H1 (cell line): ENCODE data around the gene PAIP2. TPM values are rescaled to one million over a fixed set of nuclear protein-coding genes. Genes with fewer than 3 reads are reported as not detected.

ENCODE experiments used
- CTCF ChIA-PET: fragments of 300-600 bp; sonication (Branson Sonifier 250); formaldehyde crosslinking; loops from one replicate; lab custom pipeline; 2021; ENCODE audit not compliant: partially characterized antibody; lab: Charles Lee
- POLR2A ChIA-PET: fragments of 300-600 bp; sonication (Branson Sonifier 250); formaldehyde crosslinking; loops from one replicate; lab custom pipeline; 2021; ENCODE audit warnings: inconsistent platforms; ENCODE audit not compliant: partially characterized antibody; lab: Charles Lee
- DNase-seq, 2 experiments: peaks; one replicate each; pipeline versions ENCODE4 v3.0.0 to v3.0.0-alpha.2; 2010 to 2022; ENCODE audit warnings: low spot score in 2 of 2, low read depth in 1 of 2, mixed read lengths in 1 of 2
- FAIRE-seq: peaks from 2 replicates; lab custom pipeline; 2011; peaks lifted over from hg19 to GRCh38; lab: Jason Lieb, UNC
- H2AFZ ChIP-seq: 2 replicates; pipeline ENCODE4 v1.8.1; 2012; ENCODE audit warnings: low read length, inconsistent platforms
- H2AK5ac ChIP-seq: 2 replicates; pipeline ENCODE4 v1.6.1; 2013; ENCODE audit warnings: low read depth, low read length
- H2BK120ac ChIP-seq: replicated peaks from 2 replicates; pipeline ENCODE3; 2013; ENCODE audit warnings: low read depth, low read length, inconsistent platforms
- H2BK12ac ChIP-seq: 2 replicates; pipeline ENCODE4 v1.6.1; 2013; ENCODE audit warnings: low read depth, low read length
- H2BK15ac ChIP-seq: 2 replicates; pipeline ENCODE4 v1.6.1; 2013; ENCODE audit warnings: low read length
- H2BK20ac ChIP-seq: 2 replicates; pipeline ENCODE4 v1.6.1; 2013; ENCODE audit warnings: low read length
- H2BK5ac ChIP-seq: 2 replicates; pipeline ENCODE4 v1.6.1; 2013; ENCODE audit warnings: low read depth, low read length
- H3K14ac ChIP-seq: 2 replicates; pipeline ENCODE4 v1.6.1; 2013; ENCODE audit warnings: inconsistent platforms; ENCODE audit not compliant: insufficient read length
- H3K18ac ChIP-seq: 2 replicates; pipeline ENCODE4 v1.6.1; 2013; ENCODE audit warnings: low read length; ENCODE audit errors: extremely low read depth
- H3K23ac ChIP-seq: 2 replicates; pipeline ENCODE4 v1.6.1; 2013; ENCODE audit warnings: inconsistent platforms; ENCODE audit not compliant: insufficient read length
- H3K23me2 ChIP-seq: 2 replicates; pipeline ENCODE4 v1.6.1; 2013; ENCODE audit warnings: low read depth, low read length
- H3K27ac ChIP-seq: 2 replicates; pipeline ENCODE4 v1.6.1; 2011; ENCODE audit warnings: low read depth, low read length, inconsistent platforms
- H3K27me3 ChIP-seq, 4 experiments: replicated peaks in 1 of 4; 1 replicate in 1 of 4; 2 replicates in 3 of 4; pipeline versions ENCODE4 v1.6.1 to v1.8.1; 2011 to 2013; ENCODE audit warnings: low read length in 3 of 4, mild to moderate bottlenecking in 3 of 4, inconsistent platforms in 2 of 4, mixed read lengths in 2 of 4, moderate library complexity in 1 of 4; ENCODE audit not compliant: control insufficient read depth in 3 of 4, insufficient read depth in 3 of 4; ENCODE audit errors: extremely low read depth in 1 of 4
- H3K36me3 ChIP-seq, 4 experiments: 2 replicates each; pipeline versions ENCODE4 v1.6.1 to v1.8.1; 2011 to 2013; ENCODE audit warnings: mild to moderate bottlenecking in 4 of 4, low read length in 3 of 4, moderate library complexity in 2 of 4, control low read depth in 1 of 4, inconsistent platforms in 1 of 4; ENCODE audit not compliant: insufficient read depth in 4 of 4, control insufficient read depth in 2 of 4
- H3K4ac ChIP-seq: replicated peaks from 2 replicates; pipeline ENCODE3; 2013; ENCODE audit warnings: low read length, low read depth, mixed read lengths, inconsistent platforms; ENCODE audit not compliant: insufficient read length
- H3K4me1 ChIP-seq, 4 experiments: replicated peaks in 1 of 4; 1 replicate in 1 of 4; 2 replicates in 3 of 4; pipeline versions ENCODE4 v1.6.1 to v1.8.1; 2011 to 2013; ENCODE audit warnings: low read length in 3 of 4, inconsistent platforms in 2 of 4, mixed read lengths in 1 of 4; ENCODE audit not compliant: insufficient read depth in 4 of 4, control insufficient read depth in 3 of 4
- H3K4me2 ChIP-seq, 2 experiments: 2 replicates each; pipeline versions ENCODE4 v1.6.1 to v1.8.1; 2011 to 2013; ENCODE audit warnings: low read depth in 2 of 2, low read length in 2 of 2, control low read depth in 1 of 2, inconsistent platforms in 1 of 2, mild to moderate bottlenecking in 1 of 2; ENCODE audit not compliant: insufficient read depth in 1 of 2
- H3K4me3 ChIP-seq, 4 experiments: fragments of 200-600, 300-600 bp in 1 of 4; sonication (generic), shearing (Covaris generic), sonication (Bioruptor Twin) in 1 of 4; 2 replicates each; pipeline versions ENCODE4 v1.5.1 to v1.8.1; 2011 to 2016; ENCODE audit warnings: low read length in 4 of 4, low read depth in 3 of 4, control low read depth in 2 of 4, inconsistent platforms in 2 of 4, mild to moderate bottlenecking in 2 of 4, mixed read lengths in 1 of 4, moderate library complexity in 1 of 4; ENCODE audit not compliant: insufficient read depth in 2 of 4; ENCODE audit errors: extremely low read depth in 1 of 4
- H3K56ac ChIP-seq: replicated peaks from 2 replicates; pipeline ENCODE3; 2013; ENCODE audit warnings: low read depth, mild to moderate bottlenecking, mixed read lengths, low read length, inconsistent platforms; ENCODE audit not compliant: insufficient read length
- H3K79me1 ChIP-seq: 2 replicates; pipeline ENCODE4 v1.6.1; 2013; ENCODE audit warnings: low read depth, low read length, control low read depth
- H3K79me2 ChIP-seq, 2 experiments: 2 replicates each; pipeline versions ENCODE4 v1.6.1 to v1.8.1; 2012 to 2013; ENCODE audit warnings: low read length in 2 of 2, mild to moderate bottlenecking in 2 of 2, inconsistent platforms in 1 of 2; ENCODE audit not compliant: insufficient read depth in 2 of 2, control insufficient read depth in 1 of 2
- H3K9ac ChIP-seq, 4 experiments: replicated peaks in 1 of 4; 1 replicate in 1 of 4; 2 replicates in 3 of 4; pipeline versions ENCODE4 v1.6.1 to v1.8.1; 2011 to 2013; ENCODE audit warnings: low read depth in 3 of 4, low read length in 3 of 4, control low read depth in 2 of 4, mild to moderate bottlenecking in 2 of 4, moderate library complexity in 2 of 4, inconsistent platforms in 1 of 4; ENCODE audit errors: extremely low read depth in 1 of 4
- H3K9me3 ChIP-seq, 2 experiments: 2 replicates each; pipeline versions ENCODE4 v1.6.1 to v1.8.1; 2012 to 2013; ENCODE audit warnings: mild to moderate bottlenecking in 2 of 2, moderate library complexity in 2 of 2, control low read depth in 1 of 2, inconsistent platforms in 1 of 2, low read depth in 1 of 2, low read length in 1 of 2, mixed read lengths in 1 of 2; ENCODE audit not compliant: insufficient read depth in 2 of 2
- H4K20me1 ChIP-seq, 2 experiments: replicated peaks in 1 of 2; 2 replicates each; pipeline versions ENCODE3 to v1.8.1; 2011 to 2013; ENCODE audit warnings: inconsistent platforms in 2 of 2, low read length in 2 of 2, mild to moderate bottlenecking in 1 of 2; ENCODE audit not compliant: insufficient read depth in 2 of 2, control insufficient read depth in 1 of 2
- H4K5ac ChIP-seq: 2 replicates; pipeline ENCODE4 v1.6.1; 2013; ENCODE audit warnings: low read length, low read depth, mixed read lengths, inconsistent platforms; ENCODE audit not compliant: insufficient read length
- H4K8ac ChIP-seq: 2 replicates; pipeline ENCODE4 v1.8.0; 2013; ENCODE audit warnings: mild to moderate bottlenecking, moderate library complexity, low read length, inconsistent platforms; ENCODE audit not compliant: insufficient read depth; ENCODE audit errors: extremely low read depth
- H4K91ac ChIP-seq: replicated peaks from 2 replicates; pipeline ENCODE3; 2013; ENCODE audit warnings: low read length, mixed read lengths, inconsistent platforms; ENCODE audit not compliant: insufficient read length
- CHD2 ChIP-seq: IDR thresholded peaks from 2 replicates; pipeline ENCODE4 v1.6.1; 2012; ENCODE audit warnings: low read length, improper control_type of control experiment
- POLR2A ChIP-seq, 2 experiments: IDR thresholded peaks; 1 replicate in 1 of 2; 2 replicates in 1 of 2; pipeline ENCODE4 v1.6.1; 2011; ENCODE audit warnings: low read depth in 2 of 2, low read length in 2 of 2, mild to moderate bottlenecking in 2 of 2; ENCODE audit errors: control extremely low read depth in 1 of 2
- POLR2AphosphoS5 ChIP-seq: IDR thresholded peaks from 2 replicates; pipeline ENCODE4 v1.6.1; 2011; ENCODE audit warnings: low read depth, low read length
- WGBS, 2 experiments: shearing (Covaris generic) in 1 of 2; methylation state at CpG; one replicate each; pipeline versions ENCODE4 v1.1.6 to v1.1.7; 2013 to 2015; ENCODE audit warnings: low lambda C conversion rate in 2 of 2, mixed read lengths in 2 of 2, inconsistent platforms in 1 of 2, low coverage in 1 of 2, missing lambda C conversion rate in 1 of 2; ENCODE audit not compliant: insufficient replicate concordance in 2 of 2, insufficient coverage in 1 of 2, insufficient read length in 1 of 2; ENCODE audit errors: extremely low coverage in 1 of 2, missing lambda C conversion rate in 1 of 2; 5-methylcytosine and 5-hydroxymethylcytosine counted together
- polyA plus RNA-seq, 7 experiments: library from polyadenylated mRNA; depleted of rRNA in 3 of 7; stranded (reverse) in 5 of 7; unstranded in 2 of 7; fragments of >200 nt in 5 of 7; fragments of 200-250 nt in 2 of 7; gene quantifications; 1 replicate in 5 of 7; 2 replicates in 1 of 7; 4 replicates in 1 of 7; pipeline versions ENCODE4 v1.2.1 to v1.2.3, GENCODE V29; 2011 to 2013; ENCODE audit warnings: missing spikeins in 2 of 7, mixed read lengths in 2 of 7
- total RNA-seq: library from RNA; stranded (reverse); fragmentation: NEBNext Ultra II Directional; extraction: Animal tissue kit (Norgen Biotek cat#: 25700); gene quantifications from 2 replicates; pipeline ENCODE4 v1.2.1, GENCODE V29; 2021

The PAIP2 gene
- total and polyA plus RNA-seq, 2 of the 8 experiments (the other 6 are each of a cell fraction or from before 2014, with no cell fraction given): 87.6 to 162 TPM

DNA sequence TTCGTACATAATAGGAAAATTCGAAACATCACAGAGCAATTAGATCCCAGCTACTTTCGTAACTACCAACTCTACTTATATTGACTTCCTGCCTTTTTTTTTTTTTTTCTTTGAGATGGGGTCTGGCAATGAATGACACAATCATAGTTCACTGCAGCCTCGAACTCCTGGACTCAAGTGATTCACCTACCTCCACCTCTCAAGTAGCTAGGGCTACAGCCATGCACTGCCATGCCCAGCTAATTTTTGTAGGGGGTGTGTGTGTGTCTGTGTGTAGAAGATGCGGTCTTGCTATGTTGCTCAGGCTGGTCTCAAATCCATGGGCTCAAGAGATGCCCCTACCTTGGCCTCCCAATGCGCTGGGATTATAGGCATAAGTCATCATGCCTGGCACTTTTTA is 5.8 kb upstream of the PAIP2 start:
- Histone ChIP-seq H3K9me3 (no peaks in the 10 kb centered on the region), H4K91ac (no peak overlapping the region), H2BK20ac (no peak overlapping the region), H3K23me2 (no peaks in the 10 kb centered on the region), H4K5ac (no peak overlapping the region), H3K79me2 (0 out of 4 replicates have a peak, but pooled peaks cover 0 to 5% of the 10 kb centered on the region in 2 experiments), H3K27me3 (no peaks in the 10 kb centered on the region), H4K20me1 (peaks cover 4 to 14% of the 10 kb centered on the region in 2 experiments), H2BK5ac (no peak overlapping the region), H3K4ac (no peak overlapping the region), H2AK5ac (no peak overlapping the region), H3K4me2 (no peak overlapping the region), H2BK15ac (no peak overlapping the region), H3K56ac (no peak overlapping the region), H2BK120ac (no peak overlapping the region), H3K4me1 (no peaks in the 10 kb centered on the region), H2BK12ac (no peak overlapping the region), H3K79me1 (no peaks in the 10 kb centered on the region), H4K8ac (peak overlapping the region; percentile 18; the same call in 1 of the 2 replicates), H3K14ac (no peak overlapping the region), H3K27ac (no peak overlapping the region), H3K23ac (no peak overlapping the region), H3K36me3 (peaks cover 2 to 17% (median 8%) of the 10 kb centered on the region in 4 experiments), H3K9ac (no peak overlapping the region), H3K4me3 (no peak overlapping the region), H2AFZ (no peak overlapping the region), H3K18ac (no peak overlapping the region)
- no peak for FAIRE-seq
- TF ChIP-seq CHD2 (no peak), POLR2AphosphoS5 (peak; percentile 51), POLR2A (IDR thresholded peaks at IDR 0.05; ENCODE audit: control extremely low read depth in 1 of 2, low read depth in 2 of 2, low read length in 2 of 2) (peak in 1 of 2 experiments; percentile 19; a peak in 2 of 3 replicates)
- CTCF ChIA-PET: interaction anchor here (0.6 to 1.1 kb wide), 3 partner anchors 15 to 1282 kb away, joined by 3 read pairs; no protein-coding TSS in a partner anchor
- WGBS, 2 experiments: 85% methylated on average over 6 of the region's 6 CpGs; no CpG with 5 or more reads in 1 of the 2 experiments
- POLR2A ChIA-PET: interaction anchor here (0.7 to 8.8 kb wide), 10 partner anchors 8 to 352 kb away, joined by 3 to 163 read pairs (median 6); partner anchors contain the start of genes MATR3 and SPATA24
- no peak for DNase-seq
